GM23338 (cell line): Measurements from ENCODE around the gene C12orf60.

Source experiments
- CREB1 ChIP-seq: fragments of 250-450 bp; sonication (Bioruptor Pico); IDR thresholded peaks from 2 replicates; pipeline ENCODE4 v1.5.0; 2020; ENCODE audit warnings: low read depth, mild to moderate bottlenecking, moderate library complexity
- CTCF ChIP-seq, 2 experiments: fragments of 200-600 bp in 1 of 2; sonication (generic) in 1 of 2; conservative IDR thresholded peaks; 2 replicates each; pipeline versions ENCODE4 v1.5.1 to v1.6.1; 2016 to 2017; ENCODE audit warnings: antibody characterized with exemption in 2 of 2, low read depth in 2 of 2, mild to moderate bottlenecking in 2 of 2, moderate library complexity in 1 of 2
- ETS1 ChIP-seq: IDR thresholded peaks from 2 replicates; pipeline ENCODE4 v1.6.1; 2016; ENCODE audit warnings: antibody characterized with exemption
- EZH2 ChIP-seq: fragments of 200-600 bp; sonication (generic); IDR thresholded peaks from one replicate; pipeline ENCODE4 v1.8.0; 2017; ENCODE audit warnings: antibody characterized with exemption, mild to moderate bottlenecking, low read depth; ENCODE audit not compliant: unreplicated experiment
- NANOG ChIP-seq: IDR thresholded peaks from 2 replicates; pipeline ENCODE4 v1.6.1; 2016; ENCODE audit warnings: antibody characterized with exemption, borderline replicate concordance
- POLR2AphosphoS5 ChIP-seq: IDR thresholded peaks from 2 replicates; pipeline ENCODE4 v1.6.1; 2016; ENCODE audit warnings: antibody characterized with exemption, low read depth
- REST ChIP-seq: IDR thresholded peaks from one replicate; pipeline ENCODE4 v1.6.1; 2018; ENCODE audit warnings: antibody characterized with exemption; ENCODE audit not compliant: unreplicated experiment
- STAT1 ChIP-seq: IDR thresholded peaks from one replicate; pipeline ENCODE4 v1.6.1; 2016; ENCODE audit warnings: antibody characterized with exemption; ENCODE audit not compliant: unreplicated experiment

DNA sequence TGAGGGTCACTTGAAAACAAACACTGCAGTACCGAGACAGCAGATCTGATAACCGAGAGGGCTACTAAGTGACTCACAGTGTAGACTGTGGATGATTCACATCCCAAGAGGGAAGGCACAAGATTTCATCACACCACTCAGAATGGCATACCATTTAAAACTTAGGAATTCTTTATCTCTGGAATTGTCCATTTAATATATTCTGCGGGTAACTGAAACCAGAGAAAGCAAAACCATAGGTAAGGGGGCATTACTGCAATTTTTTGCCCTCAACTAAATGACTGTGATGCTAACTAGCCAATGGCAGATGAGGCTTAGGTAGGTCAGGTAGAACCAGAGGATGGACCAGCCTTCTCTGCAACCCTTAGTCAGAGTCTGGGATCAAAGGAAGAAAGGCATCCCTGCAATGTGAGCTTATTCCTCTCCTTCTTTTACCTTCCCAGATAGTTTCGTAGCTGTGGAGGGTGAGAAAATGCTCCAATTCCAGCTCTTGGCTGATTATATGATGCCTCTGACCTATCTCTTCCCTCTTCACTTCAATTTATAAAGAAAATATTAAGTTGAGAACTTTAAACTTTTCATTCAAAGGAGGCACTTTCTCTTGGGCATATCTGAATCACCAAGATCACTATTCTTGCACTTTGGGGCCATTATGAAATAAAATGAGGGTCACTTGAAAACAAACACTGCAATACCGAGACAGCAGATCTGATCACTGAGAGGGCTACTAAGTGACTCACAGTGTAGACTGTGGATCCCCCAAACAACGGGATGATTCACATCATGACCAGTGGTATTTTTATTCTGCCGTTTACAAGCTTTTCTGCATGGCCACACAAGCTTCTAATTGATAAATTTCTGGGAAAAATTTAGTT, 33.1 kb downstream of the C12orf60 start:
- TF ChIP-seq CREB1 (CRISPR knock-in tag): no peak
- no peak for TF ChIP-seq CTCF (conservative IDR thresholded peaks at IDR 0.05; ENCODE audit: low read depth in 2 of 2)
- no peak for TF ChIP-seq POLR2AphosphoS5
- no peak for TF ChIP-seq STAT1
- no peak for TF ChIP-seq ETS1
- TF ChIP-seq REST: no peak
- no peak for TF ChIP-seq NANOG
- no peak for TF ChIP-seq EZH2
